Fibroblast of villous mesenchyme (primary cell): ENCODE measurements around the gene TFR2. TPM values are rescaled to one million over a fixed set of nuclear protein-coding genes. Genes with fewer than 3 reads are reported as not detected.

Experiments
- DNase-seq: peaks from one replicate; pipeline ENCODE4 v3.0.0-alpha.2; 2010; ENCODE audit warnings: low read depth
- H3K4me3 ChIP-seq: 2 replicates; pipeline ENCODE4 v1.5.1; 2011; ENCODE audit warnings: low read depth, mild to moderate bottlenecking, low read length
- CTCF ChIP-seq: IDR thresholded peaks from 2 replicates; pipeline ENCODE4 v1.5.1; 2012; ENCODE audit warnings: low read depth, mild to moderate bottlenecking, low read length; ENCODE audit not compliant: insufficient read depth
- small RNA-seq: library from RNA; depleted of rRNA; stranded (forward); fragments of <200 nt; gene quantifications from one replicate; pipeline ENCODE3, GENCODE V24; 2012
- total RNA-seq: library from RNA; depleted of rRNA; stranded (reverse); fragments of >200 nt; gene quantifications from 2 replicates; pipeline ENCODE4 v1.2.3, GENCODE V29; 2012

The TFR2 gene
- total RNA-seq, 1 donor: 0.43 TPM

GRCh38 chr7:100572949-100573675, 68.2 kb downstream of the TFR2 start:
- H3K4me3 ChIP-seq: no peak overlapping the region
- no peak for TF ChIP-seq CTCF
- DNase-seq: no peak

- no peak for DNase-seq
- H3K4me3 ChIP-seq: no peak overlapping the region
- TF ChIP-seq CTCF: no peak
These were observed 68.9 kb downstream of the TFR2 start for GRCh38 chr7:100572281-100572948.

GRCh38 chr7:100571829-100572116, 69.6 kb downstream of the TFR2 start:
- no peak for DNase-seq
- H3K4me3 ChIP-seq: no peak overlapping the region
- no peak for TF ChIP-seq CTCF

- DNase-seq: no peak
- TF ChIP-seq CTCF: no peak
- H3K4me3 ChIP-seq: no peak overlapping the region
These were observed 70.2 kb downstream of the TFR2 start for GRCh38 chr7:100570954-100571828.

Small RNA genes lying within 50 kb of the gene (small RNA-seq; reads per million reads assigned to genes)
- gene SAP25: not detected

Other genes with a start within 250 kb of the TFR2 start
- gene ZCWPW1, start 212.8 kb downstream of the TFR2 start, total RNA-seq: 0.43 and 0.64 TPM in 2 replicates
- gene MEPCE, start 211.7 kb downstream of the TFR2 start, total RNA-seq: 23.2 and 29.4 TPM in 2 replicates
- gene PPP1R35, start 205.1 kb downstream of the TFR2 start, total RNA-seq: 14.8 and 15.1 TPM in 2 replicates
- gene SPACDR, start 177.3 kb downstream of the TFR2 start, total RNA-seq: not detected in 2 replicates
- 26.4 and 30.2 TPM in 2 replicates for gene TSC22D4, start 162.3 kb downstream of the TFR2 start, total RNA-seq
- gene NYAP1, start 157.6 kb downstream of the TFR2 start, total RNA-seq: 0.43 and 0.64 TPM in 2 replicates
- gene AGFG2, start 102.3 kb downstream of the TFR2 start, total RNA-seq: 7.7 and 19.0 TPM in 2 replicates
- 0.32 TPM in 1 of 2 replicates, not detected in the other for gene SAP25, start 67.7 kb downstream of the TFR2 start, total RNA-seq
- gene LRCH4, start 55.4 kb downstream of the TFR2 start, total RNA-seq: 22.5 and 31.9 TPM in 2 replicates
- 0.32 and 0.43 TPM in 2 replicates for gene FBXO24, start 55.2 kb downstream of the TFR2 start, total RNA-seq
- 124 and 211 TPM in 2 replicates for gene PCOLCE, start 39.2 kb downstream of the TFR2 start, total RNA-seq
- gene MOSPD3, start 29.0 kb downstream of the TFR2 start, total RNA-seq: 5.2 and 7.1 TPM in 2 replicates
- not detected in 2 replicates for gene ACTL6B, start 14.9 kb upstream of the TFR2 start, total RNA-seq
- 88.1 and 97.9 TPM in 2 replicates for gene GNB2, start 32.2 kb upstream of the TFR2 start, total RNA-seq
- 15.5 and 19.6 TPM in 2 replicates for gene GIGYF1, start 52.7 kb upstream of the TFR2 start, total RNA-seq
- 34.1 and 46.7 TPM in 2 replicates for gene POP7, start 64.6 kb upstream of the TFR2 start, total RNA-seq
- not detected in 2 replicates for gene EPO, start 78.9 kb upstream of the TFR2 start, total RNA-seq
- gene ZAN, start 92.0 kb upstream of the TFR2 start, total RNA-seq: not detected in 2 replicates
- gene EPHB4, start 186.0 kb upstream of the TFR2 start, total RNA-seq: 44.1 and 82.0 TPM in 2 replicates
- gene SLC12A9, start 211.2 kb upstream of the TFR2 start, total RNA-seq: 16.0 and 20.0 TPM in 2 replicates
- gene TRIP6, start 225.8 kb upstream of the TFR2 start, total RNA-seq: 86.0 and 106 TPM in 2 replicates
- 50.1 and 50.6 TPM in 2 replicates for gene SRRT, start 233.6 kb upstream of the TFR2 start, total RNA-seq
- gene UFSP1, start 248.2 kb upstream of the TFR2 start, total RNA-seq: 5.6 and 7.1 TPM in 2 replicates